CD8-positive, alpha-beta memory T cell (primary cell): ENCODE results near the gene ZBTB22. TPM values are rescaled to one million over a fixed set of nuclear protein-coding genes. Genes with fewer than 3 reads are reported as not detected.

Source experiments
- CTCF ChIA-PET: fragments of 350-600 bp; sonication (Branson Sonifier 250); formaldehyde crosslinking; loops from one replicate; lab custom pipeline; 2021; ENCODE audit warnings: antibody characterized with exemption; lab: Charles Lee
- POLR2A ChIA-PET: fragments of 350-600 bp; sonication (Branson Sonifier 250); formaldehyde crosslinking; loops from one replicate; lab custom pipeline; 2021; ENCODE audit warnings: antibody characterized with exemption; lab: Charles Lee
- DNase-seq, 5 donors: peaks; one replicate each; pipeline versions ENCODE4 v3.0.0 to v3.0.0-alpha.2; 2020 to 2022; ENCODE audit warnings: mixed read lengths in 1 of 5
- H3K27ac ChIP-seq: one replicate; pipeline ENCODE4 v1.7.0; 2013; ENCODE audit warnings: low read depth, mild to moderate bottlenecking, low read length, moderate library complexity
- H3K27me3 ChIP-seq: 2 replicates; pipeline ENCODE4 v1.7.0; 2013; ENCODE audit warnings: low read length, mild to moderate bottlenecking; ENCODE audit not compliant: insufficient read depth, poor library complexity, severe bottlenecking
- H3K36me3 ChIP-seq: 2 replicates; pipeline ENCODE4 v1.7.0; 2013; ENCODE audit warnings: mild to moderate bottlenecking, low read length, moderate library complexity; ENCODE audit not compliant: insufficient read depth
- H3K4me1 ChIP-seq: 2 replicates; pipeline ENCODE4 v1.7.0; 2013; ENCODE audit warnings: mild to moderate bottlenecking, low read length, moderate library complexity; ENCODE audit not compliant: insufficient read depth
- H3K4me3 ChIP-seq: 2 replicates; pipeline ENCODE4 v1.7.0; 2013; ENCODE audit warnings: mild to moderate bottlenecking, low read length
- H3K9me3 ChIP-seq: 2 replicates; pipeline ENCODE4 v1.7.0; 2013; ENCODE audit warnings: mild to moderate bottlenecking, low read length
- H3K27ac Mint-ChIP-seq, 8 donors: one replicate each; pipeline ENCODE4 v1.8.0; 2020 to 2021; ENCODE audit warnings: mixed read lengths in 8 of 8, mild to moderate bottlenecking in 6 of 8, inconsistent platforms in 3 of 8, moderate library complexity in 3 of 8
- H3K27me3 Mint-ChIP-seq, 2 donors: one replicate each; pipeline ENCODE4 v1.8.0; 2020 to 2021; ENCODE audit warnings: mixed read lengths in 2 of 2, mild to moderate bottlenecking in 1 of 2, moderate library complexity in 1 of 2
- H3K36me3 Mint-ChIP-seq, 3 donors: one replicate each; pipeline ENCODE4 v1.8.0; 2020 to 2021; ENCODE audit warnings: mixed read lengths in 3 of 3, inconsistent platforms in 1 of 3, mild to moderate bottlenecking in 1 of 3
- H3K4me1 Mint-ChIP-seq, 3 donors: one replicate each; pipeline ENCODE4 v1.8.0; 2020 to 2021; ENCODE audit warnings: mixed read lengths in 3 of 3, inconsistent platforms in 1 of 3, mild to moderate bottlenecking in 1 of 3
- H3K4me3 Mint-ChIP-seq, 7 donors: one replicate each; pipeline ENCODE4 v1.8.0; 2020 to 2021; ENCODE audit warnings: mixed read lengths in 7 of 7, mild to moderate bottlenecking in 6 of 7, moderate library complexity in 4 of 7, inconsistent platforms in 2 of 7
- H3K9me3 Mint-ChIP-seq, 5 donors: one replicate each; pipeline ENCODE4 v1.8.0; 2020 to 2022; ENCODE audit warnings: mixed read lengths in 5 of 5, mild to moderate bottlenecking in 3 of 5, moderate library complexity in 2 of 5, inconsistent platforms in 1 of 5
- polyA plus RNA-seq: library from polyadenylated mRNA; unstranded; fragments of 300-500 nt; fragmentation: Illumina TruSeq; gene quantifications from one replicate; pipeline ENCODE4 v1.2.3, GENCODE V29; 2021
- total RNA-seq, 2 experiments: library from RNA; stranded (reverse); gene quantifications; one replicate each; pipeline ENCODE4 v1.2.3, GENCODE V29; 2021

The ZBTB22 gene
- total and polyA plus RNA-seq, 3 experiments from 2014 or later: 6.9 to 12.7 (median 7.8) TPM

GRCh38 chr6:33271117-33271467, 46.5 kb downstream of the ZBTB22 start:
- POLR2A ChIA-PET: interaction anchor here (0.8 to 3.4 kb wide), 14 partner anchors 18 to 309 kb away, joined by 3 to 43 read pairs (median 5); partner anchors contain the start of genes BAK1, CUTA, PFDN6 and RGL2
- H3K9me3 ChIP-seq: no peaks in the 10 kb centered on the region
- peaks cover 51% of the 10 kb centered on the region for H3K36me3 ChIP-seq
- H3K27ac Mint-ChIP-seq: peak overlapping the region; percentile 98 to 100 (median 99)
- H3K36me3 Mint-ChIP-seq: peaks cover 4 to 88% (median 23%) of the 10 kb centered on the region in 3 donors
- H3K4me1 Mint-ChIP-seq: peaks cover 57 to 70% (median 67%) of the 10 kb centered on the region in 3 donors
- no peaks in the 10 kb centered on the region for H3K27me3 ChIP-seq
- CTCF ChIA-PET: interaction anchor here (1.1 to 4.6 kb wide), 12 partner anchors 9 to 297 kb away, joined by 3 to 33 read pairs (median 4); partner anchors contain the start of genes PFDN6 and WDR46
- no peak for DNase-seq
- no peaks in the 10 kb centered on the region for H3K9me3 Mint-ChIP-seq
- H3K4me3 ChIP-seq: peak overlapping the region; percentile 79
- H3K27me3 Mint-ChIP-seq: no peaks in the 10 kb centered on the region
- H3K27ac ChIP-seq: peak overlapping the region; percentile 92
- H3K4me3 Mint-ChIP-seq: peak overlapping the region; percentile 98 to 100 (median 99)
- H3K4me1 ChIP-seq: peaks cover 43% of the 10 kb centered on the region

Other genes starting within 250 kb of the ZBTB22 start
- 10 to 100 TPM; 69.8 to 71.7 TPM for gene HLA-DPA1, start 244.1 kb downstream of the ZBTB22 start, total RNA-seq
- gene HLA-DPA1, start 244.1 kb downstream of the ZBTB22 start, polyA plus RNA-seq: 156 TPM
- gene HLA-DPB1, start 241.8 kb downstream of the ZBTB22 start, total RNA-seq: 10 to 100 TPM; 20.8 to 25.1 TPM
- 178 TPM for gene HLA-DPB1, start 241.8 kb downstream of the ZBTB22 start, polyA plus RNA-seq
- gene COL11A2, start 125.3 kb downstream of the ZBTB22 start, total RNA-seq: 1 to 10 TPM in 1 of 2 experiments, under 1 TPM in 1; 0.69 to 1.1 TPM
- gene COL11A2, start 125.3 kb downstream of the ZBTB22 start, polyA plus RNA-seq: not detected
- gene RXRB, start 117.1 kb downstream of the ZBTB22 start, total RNA-seq: 10 to 100 TPM; 47.1 to 51.4 TPM
- 8.5 TPM for gene RXRB, start 117.1 kb downstream of the ZBTB22 start, polyA plus RNA-seq
- gene SLC39A7, start 116.9 kb downstream of the ZBTB22 start, total RNA-seq: 10 to 100 TPM; 63.1 to 63.6 TPM
- 32.9 TPM for gene SLC39A7, start 116.9 kb downstream of the ZBTB22 start, polyA plus RNA-seq
- gene HSD17B8, start 113.1 kb downstream of the ZBTB22 start, total RNA-seq: 10 to 100 TPM; 21.3 to 23.5 TPM
- 50.7 TPM for gene HSD17B8, start 113.1 kb downstream of the ZBTB22 start, polyA plus RNA-seq
- gene RING1, start 109.2 kb downstream of the ZBTB22 start, total RNA-seq: 10 to 100 TPM; 43.1 to 47.0 TPM
- 10.1 TPM for gene RING1, start 109.2 kb downstream of the ZBTB22 start, polyA plus RNA-seq
- gene VPS52, start 45.9 kb downstream of the ZBTB22 start, total RNA-seq: 10 to 100 TPM; 57.2 to 58.5 TPM
- gene VPS52, start 45.9 kb downstream of the ZBTB22 start, polyA plus RNA-seq: 13.4 TPM
- gene RPS18, start 45.7 kb downstream of the ZBTB22 start, total RNA-seq: 1,000 to 10,000 TPM; 3,797 to 3,852 TPM
- gene RPS18, start 45.7 kb downstream of the ZBTB22 start, polyA plus RNA-seq: 7,106 TPM
- 1 to 10 TPM; 6.1 to 7.0 TPM for gene B3GALT4, start 40.6 kb downstream of the ZBTB22 start, total RNA-seq
- 35.3 TPM for gene B3GALT4, start 40.6 kb downstream of the ZBTB22 start, polyA plus RNA-seq
- 100 to 1,000 TPM; 112 to 117 TPM for gene WDR46, start 28.5 kb downstream of the ZBTB22 start, total RNA-seq
- 76.0 TPM for gene WDR46, start 28.5 kb downstream of the ZBTB22 start, polyA plus RNA-seq
- gene PFDN6, start 28.1 kb downstream of the ZBTB22 start, total RNA-seq: 100 to 1,000 TPM; 118 to 119 TPM
- gene PFDN6, start 28.1 kb downstream of the ZBTB22 start, polyA plus RNA-seq: 37.4 TPM
- gene RGL2, start 18.8 kb downstream of the ZBTB22 start, total RNA-seq: 10 to 100 TPM; 20.5 to 22.9 TPM
- 10.4 TPM for gene RGL2, start 18.8 kb downstream of the ZBTB22 start, polyA plus RNA-seq
- 100 to 1,000 TPM; 211 to 213 TPM for gene TAPBP, start 3.7 kb downstream of the ZBTB22 start, total RNA-seq
- gene TAPBP, start 3.7 kb downstream of the ZBTB22 start, polyA plus RNA-seq: 500 TPM
- gene DAXX, start 5.2 kb upstream of the ZBTB22 start, total RNA-seq: 100 to 1,000 TPM in 1 of 2 experiments, 10 to 100 TPM in 1; 88.2 to 106 TPM
- gene DAXX, start 5.2 kb upstream of the ZBTB22 start, polyA plus RNA-seq: 152 TPM
- gene KIFC1, start 74.1 kb upstream of the ZBTB22 start, total RNA-seq: 10 to 100 TPM; 51.6 to 52.7 TPM
- 0.39 TPM for gene KIFC1, start 74.1 kb upstream of the ZBTB22 start, polyA plus RNA-seq
- 10 to 100 TPM; 38.5 to 43.3 TPM for gene PHF1, start 93.3 kb upstream of the ZBTB22 start, total RNA-seq
- gene PHF1, start 93.3 kb upstream of the ZBTB22 start, polyA plus RNA-seq: 76.5 TPM
- gene CUTA, start 100.4 kb upstream of the ZBTB22 start, total RNA-seq: 100 to 1,000 TPM; 149 to 164 TPM
- gene CUTA, start 100.4 kb upstream of the ZBTB22 start, polyA plus RNA-seq: 451 TPM
- gene SYNGAP1, start 102.3 kb upstream of the ZBTB22 start, total RNA-seq: 10 to 100 TPM; 22.6 to 24.9 TPM
- 1.0 TPM for gene SYNGAP1, start 102.3 kb upstream of the ZBTB22 start, polyA plus RNA-seq
- gene ZBTB9, start 136.8 kb upstream of the ZBTB22 start, total RNA-seq: 10 to 100 TPM; 16.4 to 16.5 TPM
- 9.1 TPM for gene ZBTB9, start 136.8 kb upstream of the ZBTB22 start, polyA plus RNA-seq